CD14-positive monocyte (primary cell): ENCODE data around the gene CSMD2. TPM values are rescaled to one million over a fixed set of nuclear protein-coding genes. Genes with fewer than 3 reads are reported as not detected.

Source experiments
- DNase-seq, 3 donors: peaks; one replicate each; pipeline ENCODE4 v3.0.0-alpha.2; 2011 to 2022
- H2AFZ ChIP-seq: 2 replicates; pipeline ENCODE4 v1.6.0; 2012; ENCODE audit warnings: mild to moderate bottlenecking, low read depth, low read length, inconsistent platforms; ENCODE audit not compliant: insufficient read depth, poor library complexity, severe bottlenecking
- H3K27ac ChIP-seq, 2 donors: 1 replicate in 1 of 2; 2 replicates in 1 of 2; pipeline ENCODE4 v1.5.1; 2012 to 2013; ENCODE audit warnings: low read length in 2 of 2, control low read depth in 1 of 2, inconsistent platforms in 1 of 2, low read depth in 1 of 2, mild to moderate bottlenecking in 1 of 2
- H3K27me3 ChIP-seq, 2 donors: one replicate each; pipeline versions ENCODE4 v1.6.0 to v1.6.1; 2011 to 2013; ENCODE audit warnings: low read length in 2 of 2; ENCODE audit not compliant: control insufficient read depth in 2 of 2, insufficient read depth in 2 of 2
- H3K36me3 ChIP-seq, 2 donors: replicated peaks in 1 of 2; 1 replicate in 1 of 2; 2 replicates in 1 of 2; pipeline versions ENCODE4 v1.5.1 to v1.6.1; 2012 to 2013; ENCODE audit warnings: low read length in 2 of 2, control low read depth in 1 of 2, inconsistent platforms in 1 of 2, mild to moderate bottlenecking in 1 of 2; ENCODE audit not compliant: insufficient read depth in 2 of 2, control insufficient read depth in 1 of 2
- H3K4me1 ChIP-seq, 2 donors: 1 replicate in 1 of 2; 2 replicates in 1 of 2; pipeline versions ENCODE4 v1.5.1 to v1.6.1; 2012 to 2013; ENCODE audit warnings: low read length in 2 of 2, control low read depth in 1 of 2, inconsistent platforms in 1 of 2, mild to moderate bottlenecking in 1 of 2, moderate library complexity in 1 of 2; ENCODE audit not compliant: insufficient read depth in 2 of 2, control insufficient read depth in 1 of 2
- H3K4me2 ChIP-seq: replicated peaks from 2 replicates; pipeline ENCODE3; 2012; ENCODE audit warnings: low read length, moderate library complexity, mild to moderate bottlenecking; ENCODE audit not compliant: poor library complexity, severe bottlenecking; ENCODE audit errors: extremely low read depth
- H3K4me3 ChIP-seq, 3 experiments: fragments of 200-600 bp in 1 of 3; sonication (generic) in 1 of 3; replicated peaks in 1 of 3; 1 replicate in 2 of 3; 2 replicates in 1 of 3; pipeline ENCODE4 v1.5.1; 2011 to 2013; ENCODE audit warnings: low read length in 3 of 3, mild to moderate bottlenecking in 3 of 3, control low read depth in 2 of 3, low read depth in 2 of 3, inconsistent platforms in 1 of 3, moderate library complexity in 1 of 3
- H3K79me2 ChIP-seq: 2 replicates; pipeline ENCODE4 v1.6.0; 2012; ENCODE audit warnings: mild to moderate bottlenecking, control low read depth, inconsistent platforms, low read length, moderate library complexity; ENCODE audit not compliant: insufficient read depth
- H3K9ac ChIP-seq: 2 replicates; pipeline ENCODE4 v1.6.0; 2017; ENCODE audit warnings: low read length, mild to moderate bottlenecking; ENCODE audit not compliant: insufficient read depth, poor library complexity, severe bottlenecking
- H3K9me3 ChIP-seq, 2 donors: replicated peaks in 1 of 2; 1 replicate in 1 of 2; 2 replicates in 1 of 2; pipeline versions ENCODE4 v1.5.1 to v1.6.1; 2012 to 2013; ENCODE audit warnings: low read length in 2 of 2, control low read depth in 1 of 2; ENCODE audit not compliant: control insufficient read depth in 1 of 2, insufficient read depth in 1 of 2
- H4K20me1 ChIP-seq: 2 replicates; pipeline ENCODE4 v1.6.0; 2012; ENCODE audit warnings: mild to moderate bottlenecking, low read length, control low read depth, moderate library complexity; ENCODE audit not compliant: insufficient read depth
- H3K27ac Mint-ChIP-seq, 7 donors: one replicate each; pipeline ENCODE4 v1.8.0; 2020; ENCODE audit warnings: mild to moderate bottlenecking in 7 of 7, mixed read lengths in 7 of 7, moderate library complexity in 6 of 7, inconsistent platforms in 2 of 7
- H3K27me3 Mint-ChIP-seq, 3 donors: one replicate each; pipeline ENCODE4 v1.8.0; 2021 to 2022; ENCODE audit warnings: low read depth in 3 of 3, mild to moderate bottlenecking in 3 of 3, mixed read lengths in 3 of 3, moderate library complexity in 3 of 3, inconsistent platforms in 1 of 3
- H3K36me3 Mint-ChIP-seq, 2 donors: one replicate each; pipeline ENCODE4 v1.8.0; 2020; ENCODE audit warnings: mixed read lengths in 2 of 2, inconsistent platforms in 1 of 2, mild to moderate bottlenecking in 1 of 2
- H3K4me1 Mint-ChIP-seq: one replicate; pipeline ENCODE4 v1.8.0; 2020; ENCODE audit warnings: mild to moderate bottlenecking, mixed read lengths
- H3K4me3 Mint-ChIP-seq, 2 donors: one replicate each; pipeline ENCODE4 v1.8.0; 2020; ENCODE audit warnings: mild to moderate bottlenecking in 2 of 2, mixed read lengths in 2 of 2, moderate library complexity in 1 of 2
- H3K9me3 Mint-ChIP-seq, 7 donors: one replicate each; pipeline ENCODE4 v1.8.0; 2020 to 2022; ENCODE audit warnings: mixed read lengths in 7 of 7, mild to moderate bottlenecking in 6 of 7, moderate library complexity in 6 of 7, inconsistent platforms in 2 of 7
- WGBS: methylation state at CpG from one replicate; pipeline ENCODE4 v1.1.5; 2013; ENCODE audit warnings: missing lambda C conversion rate; ENCODE audit not compliant: insufficient coverage; 5-methylcytosine and 5-hydroxymethylcytosine counted together
- intact Hi-C, 2 donors: fragments of 100-400 bp; cut with micrococcal nuclease; formaldehyde crosslinking; loops; one replicate each; pipeline versions ENCODE4 v1.15.0 to v1.15.1; 2023
- polyA plus RNA-seq, 3 donors: library from polyadenylated mRNA; depleted of rRNA in 1 of 3; unstranded in 2 of 3; stranded (reverse) in 1 of 3; fragments of 300-500 nt in 2 of 3; fragments of >200 nt in 1 of 3; fragmentation: Illumina TruSeq in 2 of 3; gene quantifications; 1 replicate in 2 of 3; 2 replicates in 1 of 3; pipeline ENCODE4 v1.2.3, GENCODE V29; 2012 to 2021
- TF ChIP-seq, protein P1 (sequence below): fragments of 200-600 bp; IDR thresholded peaks from one replicate; pipeline ENCODE4 v1.8.0; 2022; ENCODE audit warnings: antibody characterized with exemption, mild to moderate bottlenecking

CSMD2 gene
- polyA plus RNA-seq, 3 donors: 0.04 TPM; not detected in 2

DNA sequence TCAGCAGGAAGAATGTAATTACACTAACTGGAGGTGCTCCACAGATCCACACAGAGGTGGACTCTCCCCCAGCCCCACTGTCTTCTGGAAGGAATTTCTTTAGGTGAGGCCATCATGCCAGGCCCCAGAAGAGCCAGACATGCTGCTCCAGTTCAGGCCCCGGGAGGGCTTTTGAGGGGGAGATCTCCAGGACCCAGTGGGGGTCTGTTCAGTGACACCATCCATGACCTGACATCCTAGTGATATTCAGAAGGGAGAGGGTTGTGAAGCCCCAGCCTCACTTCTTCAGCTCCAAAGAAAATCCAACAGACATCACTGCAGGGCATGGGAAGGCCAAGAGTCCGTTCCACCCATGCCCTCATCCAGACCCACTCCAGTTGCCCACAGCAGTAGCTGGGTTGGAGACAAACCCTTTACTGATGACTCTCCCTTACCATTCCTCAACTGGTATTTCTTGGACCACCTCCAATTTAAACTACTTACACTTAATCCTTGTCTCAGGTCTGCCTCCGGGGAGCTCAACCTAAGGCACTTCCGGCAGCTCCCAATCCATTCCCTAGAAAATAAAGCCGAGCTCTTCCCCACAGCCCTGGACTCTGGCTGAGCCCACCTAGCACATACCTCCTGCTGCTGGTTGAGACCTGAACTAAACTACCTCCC, 39.2 kb downstream of the CSMD2 start:
- intact Hi-C loops: no loop called here
- H3K36me3 ChIP-seq: no peaks in the 10 kb centered on the region
- no peak overlapping the region for H3K27ac ChIP-seq
- no peaks in the 10 kb centered on the region for H3K36me3 Mint-ChIP-seq
- H3K4me2 ChIP-seq: no peak overlapping the region
- TF ChIP-seq, protein P1, sequence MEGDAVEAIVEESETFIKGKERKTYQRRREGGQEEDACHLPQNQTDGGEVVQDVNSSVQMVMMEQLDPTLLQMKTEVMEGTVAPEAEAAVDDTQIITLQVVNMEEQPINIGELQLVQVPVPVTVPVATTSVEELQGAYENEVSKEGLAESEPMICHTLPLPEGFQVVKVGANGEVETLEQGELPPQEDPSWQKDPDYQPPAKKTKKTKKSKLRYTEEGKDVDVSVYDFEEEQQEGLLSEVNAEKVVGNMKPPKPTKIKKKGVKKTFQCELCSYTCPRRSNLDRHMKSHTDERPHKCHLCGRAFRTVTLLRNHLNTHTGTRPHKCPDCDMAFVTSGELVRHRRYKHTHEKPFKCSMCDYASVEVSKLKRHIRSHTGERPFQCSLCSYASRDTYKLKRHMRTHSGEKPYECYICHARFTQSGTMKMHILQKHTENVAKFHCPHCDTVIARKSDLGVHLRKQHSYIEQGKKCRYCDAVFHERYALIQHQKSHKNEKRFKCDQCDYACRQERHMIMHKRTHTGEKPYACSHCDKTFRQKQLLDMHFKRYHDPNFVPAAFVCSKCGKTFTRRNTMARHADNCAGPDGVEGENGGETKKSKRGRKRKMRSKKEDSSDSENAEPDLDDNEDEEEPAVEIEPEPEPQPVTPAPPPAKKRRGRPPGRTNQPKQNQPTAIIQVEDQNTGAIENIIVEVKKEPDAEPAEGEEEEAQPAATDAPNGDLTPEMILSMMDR: no peak
- no peak overlapping the region for H3K4me3 Mint-ChIP-seq
- H3K4me1 ChIP-seq: no peaks in the 10 kb centered on the region
- H3K4me3 ChIP-seq: no peak overlapping the region
- no peak overlapping the region for H3K9ac ChIP-seq
- H3K27me3 Mint-ChIP-seq: peaks cover under 1 to 7% (median 4%) of the 10 kb centered on the region in 3 donors
- no peak overlapping the region for H3K27ac Mint-ChIP-seq
- H3K79me2 ChIP-seq: no peaks in the 10 kb centered on the region
- no peaks in the 10 kb centered on the region for H3K27me3 ChIP-seq
- 88% methylated on average over 4 of the region's 5 CpGs for WGBS
- no peak overlapping the region for H2AFZ ChIP-seq
- no peak for DNase-seq
- no peaks in the 10 kb centered on the region for H3K4me1 Mint-ChIP-seq
- no peaks in the 10 kb centered on the region for H4K20me1 ChIP-seq
- H3K9me3 ChIP-seq: no peaks in the 10 kb centered on the region
- H3K9me3 Mint-ChIP-seq: peaks cover 0 to 11% (median 3%) of the 10 kb centered on the region in 7 donors

DNA sequence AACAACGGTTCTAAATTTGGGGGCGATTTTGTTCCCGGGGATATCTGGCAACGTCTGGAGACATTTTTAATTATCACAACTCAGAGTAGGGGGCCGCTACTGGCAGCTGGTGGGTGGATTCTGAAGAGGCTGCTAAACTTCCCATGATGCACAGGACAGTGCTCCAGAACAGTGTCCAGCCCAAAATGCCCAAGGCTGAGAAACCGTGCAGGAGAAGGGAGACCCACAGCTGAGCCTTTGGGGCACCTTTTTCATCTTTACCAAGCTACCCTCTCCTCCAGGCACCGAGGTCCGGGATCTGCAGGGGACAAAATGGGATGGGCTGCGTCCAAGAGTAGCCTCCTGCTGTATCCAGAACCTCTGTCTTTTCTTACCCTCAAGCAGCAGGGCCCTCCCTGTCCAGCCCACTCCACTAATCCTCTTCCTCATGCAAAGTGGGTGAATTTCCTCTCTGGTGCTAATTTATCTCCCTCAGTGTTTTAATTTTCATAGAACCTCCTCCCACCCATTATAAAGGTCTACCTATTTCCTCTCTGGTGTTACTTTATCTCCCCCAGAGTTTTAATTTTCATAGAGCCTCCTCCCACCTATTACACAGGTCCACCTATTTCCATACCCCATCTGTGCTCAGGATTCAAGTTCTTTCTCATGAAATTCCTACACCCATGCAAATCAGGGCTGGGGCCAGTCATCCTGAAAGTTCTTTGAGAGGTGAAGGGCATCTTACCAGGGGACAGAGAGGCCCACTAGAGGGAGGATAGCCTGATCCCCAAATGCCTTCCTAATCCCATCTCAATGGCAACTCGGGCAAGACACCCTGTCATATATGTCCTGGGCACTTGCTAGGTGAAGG, 42.7 kb downstream of the CSMD2 start:
- H3K4me3 ChIP-seq: no peak overlapping the region
- no peak overlapping the region for H3K4me2 ChIP-seq
- peaks cover 0 to 7% (median 0%) of the 10 kb centered on the region in 3 donors for H3K27me3 Mint-ChIP-seq
- no peaks in the 10 kb centered on the region for H4K20me1 ChIP-seq
- TF ChIP-seq, protein P1: no peak
- H3K27ac ChIP-seq: no peak overlapping the region
- no peak overlapping the region for H3K9ac ChIP-seq
- H3K4me1 Mint-ChIP-seq: no peaks in the 10 kb centered on the region
- H3K4me3 Mint-ChIP-seq: no peak overlapping the region
- no peak for DNase-seq
- H3K4me1 ChIP-seq: no peaks in the 10 kb centered on the region
- H3K27me3 ChIP-seq: no peaks in the 10 kb centered on the region
- no peaks in the 10 kb centered on the region for H3K36me3 Mint-ChIP-seq
- no peak overlapping the region for H2AFZ ChIP-seq
- H3K9me3 ChIP-seq: peaks cover 0 to 7% of the 10 kb centered on the region in 2 donors
- 85% methylated on average over 4 of the region's 10 CpGs for WGBS
- intact Hi-C loops: no loop called here
- no peaks in the 10 kb centered on the region for H3K79me2 ChIP-seq
- peaks cover 4 to 11% (median 5%) of the 10 kb centered on the region in 7 donors for H3K9me3 Mint-ChIP-seq
- H3K36me3 ChIP-seq: no peaks in the 10 kb centered on the region
- no peak overlapping the region for H3K27ac Mint-ChIP-seq
